Activated CD8-positive, alpha-beta T cell treated with anti-CD3 and anti-CD28 coated beads for 36 hours (primary cell): ENCODE data around the gene JMJD1C. TPM values are rescaled to one million over a fixed set of nuclear protein-coding genes. Genes with fewer than 3 reads are reported as not detected.

Source experiments
- ATAC-seq: fragments of 200-7000 bp; cut with Tn5 transposase; one replicate; pipeline ENCODE4 v1.10.0; 2021; ENCODE audit warnings: mild to moderate bottlenecking, moderate library complexity
- CTCF ChIA-PET: fragments of 350-600 bp; sonication (Branson Sonifier 250); formaldehyde crosslinking; loops from one replicate; lab custom pipeline; 2021; ENCODE audit warnings: antibody characterized with exemption; lab: Charles Lee
- POLR2A ChIA-PET: fragments of 350-600 bp; sonication (Branson Sonifier 250); formaldehyde crosslinking; loops from one replicate; lab custom pipeline; 2021; ENCODE audit warnings: antibody characterized with exemption; lab: Charles Lee
- DNase-seq: peaks from one replicate; pipeline ENCODE4 v3.0.0-alpha.2; 2020
- H3K27ac Mint-ChIP-seq: one replicate; pipeline ENCODE4 v1.8.0; 2021; ENCODE audit warnings: mild to moderate bottlenecking, mixed read lengths
- H3K27me3 Mint-ChIP-seq: one replicate; pipeline ENCODE4 v1.8.0; 2021; ENCODE audit warnings: mixed read lengths
- H3K36me3 Mint-ChIP-seq: one replicate; pipeline ENCODE4 v1.8.0; 2021; ENCODE audit warnings: low read depth, mixed read lengths
- H3K4me1 Mint-ChIP-seq: one replicate; pipeline ENCODE4 v1.8.0; 2021; ENCODE audit warnings: low read depth, mixed read lengths
- H3K4me3 Mint-ChIP-seq: one replicate; pipeline ENCODE4 v1.8.0; 2021; ENCODE audit warnings: mild to moderate bottlenecking, moderate library complexity, mixed read lengths
- H3K9me3 Mint-ChIP-seq: one replicate; pipeline ENCODE4 v1.8.0; 2021; ENCODE audit warnings: mixed read lengths
- CTCF ChIP-seq: fragments of 200-600 bp; IDR thresholded peaks from one replicate; pipeline ENCODE4 v1.8.0; 2022; ENCODE audit warnings: antibody characterized with exemption, mild to moderate bottlenecking
- intact Hi-C: fragments of 100-400 bp; cut with micrococcal nuclease; formaldehyde crosslinking; loops from one replicate; pipeline ENCODE4 v1.10.0; 2022
- total RNA-seq, 2 experiments: library from RNA; stranded (reverse); gene quantifications; one replicate each; pipeline ENCODE4 v1.2.3, GENCODE V29; 2021

The JMJD1C gene
- total RNA-seq, 2 experiments from 2014 or later, result 45.2 to 48.1 TPM

- Mint-ChIP-seq H3K4me3 (no peak overlapping the region), H3K27me3 (no peaks in the 10 kb centered on the region), H3K4me1 (peaks cover 2% of the 10 kb centered on the region), H3K36me3 (peaks cover 4% of the 10 kb centered on the region), H3K27ac (no peak overlapping the region), H3K9me3 (no peaks in the 10 kb centered on the region)
- ChIA-PET CTCF (no interaction called here), POLR2A (no interaction called here)
- DNase-seq (no peak), ATAC-seq (no peak)
- no peak for TF ChIP-seq CTCF
- intact Hi-C loops, result no loop called here
These were observed 96.1 kb downstream of the JMJD1C start for GRCh38 chr10:63369711-63370110.

DNA sequence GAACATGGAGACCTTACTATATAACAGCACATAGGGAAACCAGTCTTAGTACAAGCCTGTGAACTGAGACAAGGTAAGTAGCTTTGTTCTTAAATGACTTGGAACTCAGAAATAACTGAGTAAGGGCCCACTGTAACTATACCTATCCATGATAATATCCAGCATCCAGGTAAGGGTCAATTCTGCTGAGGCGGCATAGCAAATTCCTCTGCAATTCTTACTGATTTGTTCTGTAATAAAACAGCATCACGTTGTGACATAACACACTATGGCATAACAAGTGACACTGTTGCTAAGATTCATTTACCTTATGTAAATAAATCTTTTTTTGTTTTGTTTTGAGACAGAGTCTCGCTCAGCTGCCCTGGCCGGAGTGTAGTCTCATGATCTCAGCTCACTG is 97.4 kb downstream of the JMJD1C start:
- Mint-ChIP-seq H3K9me3 (no peaks in the 10 kb centered on the region), H3K27ac (no peak overlapping the region), H3K4me1 (peaks cover 2% of the 10 kb centered on the region), H3K36me3 (peaks cover 6% of the 10 kb centered on the region), H3K27me3 (no peaks in the 10 kb centered on the region), H3K4me3 (no peak overlapping the region)
- POLR2A ChIA-PET, result interaction anchor here (1.5 kb wide), 1 partner anchor 13 kb away, joined by 3 read pairs; no protein-coding TSS in a partner anchor
- intact Hi-C loops, result no loop called here
- ATAC-seq (no peak), DNase-seq (no peak)
- no peak for TF ChIP-seq CTCF
- CTCF ChIA-PET, result no interaction called here

- no peak for TF ChIP-seq CTCF
- Mint-ChIP-seq H3K36me3 (peaks cover 6% of the 10 kb centered on the region), H3K9me3 (no peaks in the 10 kb centered on the region), H3K4me1 (no peaks in the 10 kb centered on the region), H3K4me3 (no peak overlapping the region), H3K27me3 (no peaks in the 10 kb centered on the region), H3K27ac (no peak overlapping the region)
- no peak for DNase-seq
- POLR2A ChIA-PET, result interaction anchor here (0.6 kb wide), 1 partner anchor 12 kb away, joined by 7 read pairs; no protein-coding TSS in a partner anchor
- intact Hi-C loops, result no loop called here
- no peak for ATAC-seq
- CTCF ChIA-PET, result interaction anchor here (1.3 to 2.5 kb wide), 3 partner anchors 8 to 262 kb away, joined by 3 to 12 read pairs (median 3); no protein-coding TSS in a partner anchor
These were observed 98.8 kb downstream of the JMJD1C start for GRCh38 chr10:63366933-63367332.

DNA sequence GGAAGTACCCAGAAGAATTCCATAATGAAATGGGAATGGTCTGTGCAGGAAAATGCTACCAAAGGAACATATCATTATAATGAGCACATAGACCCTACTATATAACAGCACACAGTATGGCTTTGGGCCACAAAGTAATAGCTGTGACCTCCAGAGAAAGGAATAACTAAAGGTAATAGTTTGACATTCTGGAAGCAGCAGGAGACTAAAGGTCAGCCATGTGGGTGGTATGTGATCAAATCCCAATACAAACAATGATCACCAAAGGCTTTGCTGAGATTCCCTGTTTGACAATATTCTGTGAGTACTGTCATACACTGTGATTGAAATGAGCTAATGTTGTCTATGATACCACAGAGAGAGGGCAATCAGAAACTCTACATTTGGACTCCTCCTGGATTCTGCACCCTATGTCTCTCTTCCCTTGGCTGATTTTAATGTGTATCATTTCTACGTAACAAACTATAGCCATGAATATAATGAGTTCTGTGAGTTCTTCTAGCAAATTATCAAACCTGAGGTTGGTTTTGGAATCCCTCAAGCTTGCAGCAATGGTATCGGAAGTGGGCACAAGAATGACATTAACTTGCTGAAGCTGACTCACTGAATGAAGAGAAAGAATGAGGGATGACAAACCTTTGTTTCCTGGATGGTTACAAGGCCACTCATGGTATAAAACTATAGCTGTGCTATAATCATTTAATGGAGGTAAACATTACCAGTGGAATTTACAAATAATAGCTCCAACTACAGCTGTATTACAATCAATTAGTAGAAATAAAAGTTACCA is 99.6 kb downstream of the JMJD1C start:
- H3K4me3 Mint-ChIP-seq, result no peak overlapping the region
- TF ChIP-seq CTCF, result no peak
- peaks cover 6% of the 10 kb centered on the region for H3K36me3 Mint-ChIP-seq
- intact Hi-C loops, result no loop called here
- no peak overlapping the region for H3K27ac Mint-ChIP-seq
- H3K4me1 Mint-ChIP-seq, result no peaks in the 10 kb centered on the region
- DNase-seq, result no peak
- ChIA-PET CTCF (interaction anchor here (1.3 to 2.5 kb wide), 3 partner anchors 9 to 263 kb away, joined by 3 to 12 read pairs (median 3); no protein-coding TSS in a partner anchor), POLR2A (interaction anchor here (0.6 kb wide), 1 partner anchor 11 kb away, joined by 7 read pairs; no protein-coding TSS in a partner anchor)
- no peaks in the 10 kb centered on the region for H3K9me3 Mint-ChIP-seq
- no peaks in the 10 kb centered on the region for H3K27me3 Mint-ChIP-seq
- no peak for ATAC-seq

DNA sequence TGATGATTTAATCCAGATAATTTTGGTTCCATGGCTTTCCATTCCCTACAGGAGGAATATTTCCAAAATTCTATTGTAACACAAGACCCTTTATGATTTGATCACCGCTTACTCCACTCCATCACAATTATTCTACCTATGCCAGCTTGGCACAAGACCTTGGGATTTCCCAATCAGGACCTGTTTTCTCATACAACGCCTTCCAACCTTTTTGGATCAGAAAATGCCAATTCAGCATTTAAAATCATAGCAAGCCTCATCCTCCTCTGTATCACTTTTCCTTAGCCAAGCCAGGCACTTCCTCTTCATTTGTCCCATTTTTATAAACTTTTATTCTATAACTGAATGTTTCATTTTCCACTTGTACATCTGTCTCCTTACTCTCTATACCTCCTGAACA is 100.9 kb downstream of the JMJD1C start:
- H3K27ac Mint-ChIP-seq, result no peak overlapping the region
- H3K27me3 Mint-ChIP-seq, result no peaks in the 10 kb centered on the region
- no peak overlapping the region for H3K4me3 Mint-ChIP-seq
- H3K4me1 Mint-ChIP-seq, result no peaks in the 10 kb centered on the region
- DNase-seq, result no peak
- ChIA-PET CTCF (interaction anchor here (2.5 kb wide), 1 partner anchor 10 kb away, joined by 12 read pairs; no protein-coding TSS in a partner anchor), POLR2A (no interaction called here)
- no peak for TF ChIP-seq CTCF
- ATAC-seq, result no peak
- intact Hi-C loops, result no loop called here
- peaks cover 6% of the 10 kb centered on the region for H3K36me3 Mint-ChIP-seq
- no peaks in the 10 kb centered on the region for H3K9me3 Mint-ChIP-seq
